ENCODE data around the gene HS6ST2. TPM values are rescaled to one million over a fixed set of nuclear protein-coding genes. Genes with fewer than 3 reads are reported as not detected.

Gene HS6ST2
- total RNA-seq, 1 experiment from 2014 or later = 0.26 TPM

- TF ChIP-seq TCF7L2 (IDR thresholded peaks at IDR 0.05; ENCODE audit: low read depth, low read length) (no peak), CTCF (IDR thresholded peaks at IDR 0.05) (peak; percentile 58)
- H3K9me3 ChIP-seq (ENCODE audit: control insufficient read depth, insufficient read depth, low read depth, low read length) = no peaks in the 10 kb centered on the region
- no peak for DNase-seq (ENCODE audit: low read depth, low spot score)
- CTCF ChIA-PET = no interaction called here
- H3K4me1 ChIP-seq (ENCODE audit: control insufficient read depth, insufficient read depth, low read length) = no peaks in the 10 kb centered on the region
- no peak for ATAC-seq
- BruUV-seq (replicated peaks) = no TSS peak
- no peak overlapping the region for H3K27ac ChIP-seq (ENCODE audit: low read length)
- no peaks in the 10 kb centered on the region for H3K27me3 ChIP-seq (ENCODE audit: control insufficient read depth, insufficient read depth, low read length)
- no peaks in the 10 kb centered on the region for H3K36me3 ChIP-seq (ENCODE audit: control insufficient read depth, insufficient read depth, low read length)
- intact Hi-C loops (cut with micrococcal nuclease; ENCODE audit: unreplicated experiment) (no loop called here), in situ Hi-C loops (cut with HindIII; ENCODE audit: low pct_unique_long_range_greater_than_20kb, low sequenced_read_pairs) (no loop called here)
- no peak overlapping the region for H3K4me3 ChIP-seq (ENCODE audit: low read depth in 2 of 2, low read length in 2 of 2)
- POLR2A ChIA-PET = no interaction called here
Observed at GRCh38 chrX:132716006-132716405, 242.4 kb downstream of the HS6ST2 start.

GRCh38 chrX:132714913-132715312 is 243.5 kb downstream of the HS6ST2 start:
- in situ Hi-C loops (cut with HindIII; ENCODE audit: low pct_unique_long_range_greater_than_20kb, low sequenced_read_pairs) = no loop called here
- Histone ChIP-seq H3K27ac (ENCODE audit: low read length) (no peak overlapping the region), H3K4me1 (ENCODE audit: control insufficient read depth, insufficient read depth, low read length) (no peaks in the 10 kb centered on the region), H3K9me3 (ENCODE audit: control insufficient read depth, insufficient read depth, low read depth, low read length) (no peaks in the 10 kb centered on the region), H3K36me3 (ENCODE audit: control insufficient read depth, insufficient read depth, low read length) (no peaks in the 10 kb centered on the region), H3K4me3 (ENCODE audit: low read depth in 2 of 2, low read length in 2 of 2) (no peak overlapping the region), H3K27me3 (ENCODE audit: control insufficient read depth, insufficient read depth, low read length) (no peaks in the 10 kb centered on the region)
- CTCF ChIA-PET = no interaction called here
- POLR2A ChIA-PET = no interaction called here
- intact Hi-C loops (cut with micrococcal nuclease; ENCODE audit: unreplicated experiment) = no loop called here
- no peak for ATAC-seq
- no TSS peak for BruUV-seq (replicated peaks)
- TF ChIP-seq CTCF (IDR thresholded peaks at IDR 0.05) (no peak), REST (IDR thresholded peaks at IDR 0.05; ENCODE audit: insufficient read depth in 1 of 2, low read depth in 2 of 2, low read length in 1 of 2) (no peak), TCF7L2 (IDR thresholded peaks at IDR 0.05; ENCODE audit: low read depth, low read length) (no peak), SIN3A (IDR thresholded peaks at IDR 0.05; ENCODE audit: borderline replicate concordance, insufficient read depth, low read depth, low read length) (no peak), POLR2AphosphoS5 (IDR thresholded peaks at IDR 0.05; ENCODE audit: low read depth, low read length) (no peak)
- DNase-seq (ENCODE audit: low read depth, low spot score) = no peak

GRCh38 chrX:132712350-132712749 is 246.1 kb downstream of the HS6ST2 start:
- ATAC-seq = no peak

More at GRCh38 chrX:132712350-132712749, 246.1 kb downstream of the HS6ST2 start:
- no peak for TF ChIP-seq CTCF (IDR thresholded peaks at IDR 0.05)
- no peak for TF ChIP-seq POLR2AphosphoS5 (IDR thresholded peaks at IDR 0.05; ENCODE audit: low read depth, low read length)
- no peak for TF ChIP-seq SIN3A (IDR thresholded peaks at IDR 0.05; ENCODE audit: borderline replicate concordance, insufficient read depth, low read depth, low read length)
- TF ChIP-seq REST (IDR thresholded peaks at IDR 0.05; ENCODE audit: insufficient read depth in 1 of 2, low read depth in 2 of 2, low read length in 1 of 2) = no peak
- no peak for TF ChIP-seq TCF7L2 (IDR thresholded peaks at IDR 0.05; ENCODE audit: low read depth, low read length)
- Histone ChIP-seq H3K4me1 (ENCODE audit: control insufficient read depth, insufficient read depth, low read length) (no peaks in the 10 kb centered on the region), H3K27ac (ENCODE audit: low read length) (no peak overlapping the region), H3K36me3 (ENCODE audit: control insufficient read depth, insufficient read depth, low read length) (no peaks in the 10 kb centered on the region), H3K9me3 (ENCODE audit: control insufficient read depth, insufficient read depth, low read depth, low read length) (no peaks in the 10 kb centered on the region), H3K27me3 (ENCODE audit: control insufficient read depth, insufficient read depth, low read length) (no peaks in the 10 kb centered on the region), H3K4me3 (ENCODE audit: low read depth in 2 of 2, low read length in 2 of 2) (no peak overlapping the region)
- CTCF ChIA-PET = interaction anchor here (0.6 kb wide), 1 partner anchor 691 kb away, joined by 4 read pairs; no protein-coding TSS in a partner anchor
- DNase-seq (ENCODE audit: low read depth, low spot score) = no peak
- POLR2A ChIA-PET = no interaction called here
- in situ Hi-C loops (cut with HindIII; ENCODE audit: low pct_unique_long_range_greater_than_20kb, low sequenced_read_pairs) = no loop called here
- BruUV-seq (replicated peaks) = no TSS peak
- intact Hi-C loops (cut with micrococcal nuclease; ENCODE audit: unreplicated experiment) = no loop called here
